Right renal pelvis (tissue), 4 donors: Measurements from ENCODE around the gene SFMBT1. TPM values are rescaled to one million over a fixed set of nuclear protein-coding genes. Genes with fewer than 3 reads are reported as not detected.
"Not testable (repeated sequence)": the region's sequence is repeated elsewhere in the genome, so short reads cannot be mapped to it uniquely, and the experiment has no call there.

Experiments used
- DNase-seq, 4 donors: peaks; one replicate each; pipeline ENCODE4 v3.0.0-alpha.2; 2013; ENCODE audit warnings: low read depth in 4 of 4, low spot score in 3 of 4, missing footprints in 1 of 4
- polyA plus RNA-seq, 4 donors: library from polyadenylated mRNA; unstranded; fragments of 120-200 nt; gene quantifications; one replicate each; pipeline ENCODE4 v1.2.1, GENCODE V29; 2013; ENCODE audit not compliant: insufficient read length in 4 of 4

The SFMBT1 gene
- polyA plus RNA-seq, 4 donors: 8.5 to 12.5 (median 9.5) TPM

GRCh38 chr3:53039376-53039752 lies 6.5 kb downstream of the SFMBT1 start:
- no peak for DNase-seq

- no peak for DNase-seq
These were observed 7.0 kb downstream of the SFMBT1 start for GRCh38 chr3:53038679-53039375.

- no peak for DNase-seq
These were observed 9.9 kb downstream of the SFMBT1 start for GRCh38 chr3:53035825-53036619.

- DNase-seq: not testable (repeated sequence)
These were observed 10.9 kb downstream of the SFMBT1 start for GRCh38 chr3:53035018-53035417.

GRCh38 chr3:53034411-53034810 lies 11.5 kb downstream of the SFMBT1 start:
- not testable (repeated sequence) for DNase-seq

GRCh38 chr3:53032609-53033008 lies 13.3 kb downstream of the SFMBT1 start:
- no peak for DNase-seq

GRCh38 chr3:53030619-53031449 lies 15.0 kb downstream of the SFMBT1 start:
- DNase-seq: no peak

GRCh38 chr3:53028641-53029040 lies 17.2 kb downstream of the SFMBT1 start:
- DNase-seq: no peak

- DNase-seq: no peak
These were observed 18.5 kb downstream of the SFMBT1 start for GRCh38 chr3:53027254-53027844.

GRCh38 chr3:53026382-53027162 lies 19.3 kb downstream of the SFMBT1 start:
- DNase-seq: no peak

- no peak for DNase-seq
These were observed 21.6 kb downstream of the SFMBT1 start for GRCh38 chr3:53024315-53024714.

- DNase-seq: no peak
These were observed 22.6 kb downstream of the SFMBT1 start for GRCh38 chr3:53023072-53023823.

- no peak for DNase-seq
These were observed 23.2 kb downstream of the SFMBT1 start for GRCh38 chr3:53022647-53023046.

- no peak for DNase-seq
These were observed 29.6 kb downstream of the SFMBT1 start for GRCh38 chr3:53016236-53016635.

- DNase-seq: no peak
These were observed 34.5 kb downstream of the SFMBT1 start for GRCh38 chr3:53011324-53011723.

- DNase-seq: no peak
These were observed 35.9 kb downstream of the SFMBT1 start for GRCh38 chr3:53009826-53010539.

- DNase-seq: no peak
These were observed 36.9 kb downstream of the SFMBT1 start for GRCh38 chr3:53008932-53009331.

GRCh38 chr3:53005854-53006513 lies 39.9 kb downstream of the SFMBT1 start:
- no peak for DNase-seq
